B cell (primary cell): ENCODE data around the gene SMAD2. TPM values are rescaled to one million over a fixed set of nuclear protein-coding genes. Genes with fewer than 3 reads are reported as not detected.

Source experiments
- ATAC-seq: fragments of 200-7000 bp; cut with Tn5 transposase; one replicate; pipeline ENCODE4 v1.10.0; 2021; ENCODE audit warnings: low read depth, mild to moderate bottlenecking, moderate number of reproducible peaks, moderate library complexity
- CTCF ChIA-PET: fragments of 350-600 bp; sonication (Branson Sonifier 250); formaldehyde crosslinking; loops from one replicate; lab custom pipeline; 2021; ENCODE audit warnings: antibody characterized with exemption, inconsistent platforms; lab: Charles Lee
- POLR2A ChIA-PET: fragments of 350-600 bp; sonication (Branson Sonifier 250); formaldehyde crosslinking; loops from one replicate; lab custom pipeline; 2021; ENCODE audit warnings: antibody characterized with exemption; lab: Charles Lee
- DNase-seq: peaks from one replicate; pipeline ENCODE4 v3.0.0; 2013
- H2AFZ ChIP-seq: 2 replicates; pipeline ENCODE4 v1.6.1; 2012; ENCODE audit warnings: mild to moderate bottlenecking, low read depth, low read length; ENCODE audit not compliant: insufficient read depth, poor library complexity, severe bottlenecking
- H3K27ac ChIP-seq, 2 donors: 1 replicate in 1 of 2; 2 replicates in 1 of 2; pipeline ENCODE4 v1.5.1; 2012 to 2013; ENCODE audit warnings: low read length in 2 of 2, mild to moderate bottlenecking in 2 of 2, moderate library complexity in 1 of 2
- H3K27me3 ChIP-seq, 4 experiments: fragments of 200-600 bp in 1 of 4; sonication (generic) in 1 of 4; replicated peaks in 1 of 4; 1 replicate in 2 of 4; 2 replicates in 2 of 4; pipeline versions ENCODE4 v1.6.1 to v1.7.0; 2013 to 2016; ENCODE audit warnings: low read length in 3 of 4, mild to moderate bottlenecking in 2 of 4, mixed read lengths in 1 of 4, moderate library complexity in 1 of 4; ENCODE audit not compliant: insufficient read depth in 4 of 4, control insufficient read depth in 3 of 4; ENCODE audit errors: control extremely low read depth in 1 of 4
- H3K36me3 ChIP-seq, 2 experiments: replicated peaks in 1 of 2; 1 replicate in 1 of 2; 2 replicates in 1 of 2; pipeline versions ENCODE4 v1.6.1 to v1.7.1; 2013; ENCODE audit warnings: low read length in 1 of 2; ENCODE audit not compliant: insufficient read depth in 2 of 2, control insufficient read depth in 1 of 2; ENCODE audit errors: control extremely low read depth in 1 of 2, extremely low read depth in 1 of 2
- H3K4me1 ChIP-seq, 2 donors: fragments of 200-600 bp in 1 of 2; sonication (generic) in 1 of 2; 1 replicate in 1 of 2; 2 replicates in 1 of 2; pipeline versions ENCODE4 v1.5.1 to v1.6.1; 2013 to 2017; ENCODE audit warnings: low read length in 2 of 2; ENCODE audit not compliant: control insufficient read depth in 2 of 2, insufficient read depth in 2 of 2
- H3K4me2 ChIP-seq: replicated peaks from 2 replicates; pipeline ENCODE3; 2012; ENCODE audit warnings: mild to moderate bottlenecking, low read depth, low read length; ENCODE audit not compliant: poor library complexity, severe bottlenecking
- H3K4me3 ChIP-seq, 5 experiments: fragments of 200-600 bp in 1 of 5; sonication (generic) in 1 of 5; 1 replicate in 3 of 5; 2 replicates in 2 of 5; pipeline versions ENCODE4 v1.5.1 to v1.7.0; 2011 to 2016; ENCODE audit warnings: low read length in 4 of 5, mild to moderate bottlenecking in 4 of 5, low read depth in 2 of 5, control low read depth in 1 of 5, moderate library complexity in 1 of 5; ENCODE audit not compliant: insufficient read depth in 1 of 5; ENCODE audit errors: control extremely low read depth in 1 of 5, extremely low read depth in 1 of 5
- H3K79me2 ChIP-seq: fragments of 200-600 bp; sonication (generic); one replicate; pipeline ENCODE4 v1.6.0; 2016; ENCODE audit warnings: low read length; ENCODE audit not compliant: control insufficient read depth, insufficient read depth
- H3K9ac ChIP-seq: fragments of 200-600 bp; sonication (generic); 2 replicates; pipeline ENCODE4 v1.6.1; 2017; ENCODE audit warnings: mild to moderate bottlenecking, low read length, moderate library complexity
- H3K9me3 ChIP-seq, 3 donors: one replicate each; pipeline versions ENCODE4 v1.6.1 to v1.7.1; 2013; ENCODE audit warnings: low read length in 2 of 3; ENCODE audit not compliant: control insufficient read depth in 2 of 3, insufficient read depth in 1 of 3; ENCODE audit errors: control extremely low read depth in 1 of 3
- H4K20me1 ChIP-seq: 2 replicates; pipeline ENCODE4 v1.6.0; 2012; ENCODE audit warnings: mild to moderate bottlenecking, low read length; ENCODE audit not compliant: insufficient read depth, control insufficient read depth, poor library complexity, severe bottlenecking
- H3K27ac Mint-ChIP-seq: one replicate; pipeline ENCODE4 v1.8.0; 2021; ENCODE audit warnings: mixed read lengths
- H3K27me3 Mint-ChIP-seq: one replicate; pipeline ENCODE4 v1.8.0; 2021; ENCODE audit warnings: mixed read lengths
- H3K4me1 Mint-ChIP-seq: one replicate; pipeline ENCODE4 v1.8.0; 2021; ENCODE audit warnings: mixed read lengths
- H3K4me3 Mint-ChIP-seq: one replicate; pipeline ENCODE4 v1.8.0; 2021; ENCODE audit warnings: mixed read lengths
- H3K9me3 Mint-ChIP-seq: one replicate; pipeline ENCODE4 v1.8.0; 2022; ENCODE audit warnings: mixed read lengths; ENCODE audit not compliant: insufficient read depth
- EZH2 ChIP-seq: IDR thresholded peaks from 2 replicates; pipeline ENCODE4 v1.6.1; 2012; ENCODE audit warnings: borderline replicate concordance, low read depth, mild to moderate bottlenecking, moderate library complexity, low read length; ENCODE audit not compliant: insufficient read depth, poor library complexity, severe bottlenecking
- whole genome bisulfite sequencing: methylation state at CpG from one replicate; pipeline ENCODE4 v1.1.5; 2013; ENCODE audit warnings: missing lambda C conversion rate; ENCODE audit not compliant: insufficient coverage; 5-methylcytosine and 5-hydroxymethylcytosine counted together
- intact Hi-C: fragments of 100-400 bp; cut with micrococcal nuclease; formaldehyde crosslinking; loops from one replicate; pipeline ENCODE4 v1.10.0; 2022
- polyA plus RNA-seq: library from polyadenylated mRNA; depleted of rRNA; stranded (reverse); fragments of >200 nt; gene quantifications from 2 replicates; pipeline ENCODE4 v1.2.3, GENCODE V29; 2012
- total RNA-seq, 2 donors: library from RNA; stranded (reverse); fragments of 120-200 nt in 1 of 2; gene quantifications; 1 replicate in 1 of 2; 2 replicates in 1 of 2; pipeline versions ENCODE4 v1.2.3 to v1.2.4, GENCODE V29; 2013 to 2022
- TF ChIP-seq, protein P1 (sequence below): fragments of 200-600 bp; IDR thresholded peaks from one replicate; pipeline ENCODE4 v1.8.0; 2022; ENCODE audit warnings: antibody characterized with exemption, mild to moderate bottlenecking

The SMAD2 gene
- total and polyA plus RNA-seq, 2 donors (not counting 1 experiment from before 2014, with no cell fraction given) = 23.4 to 139 TPM

DNA sequence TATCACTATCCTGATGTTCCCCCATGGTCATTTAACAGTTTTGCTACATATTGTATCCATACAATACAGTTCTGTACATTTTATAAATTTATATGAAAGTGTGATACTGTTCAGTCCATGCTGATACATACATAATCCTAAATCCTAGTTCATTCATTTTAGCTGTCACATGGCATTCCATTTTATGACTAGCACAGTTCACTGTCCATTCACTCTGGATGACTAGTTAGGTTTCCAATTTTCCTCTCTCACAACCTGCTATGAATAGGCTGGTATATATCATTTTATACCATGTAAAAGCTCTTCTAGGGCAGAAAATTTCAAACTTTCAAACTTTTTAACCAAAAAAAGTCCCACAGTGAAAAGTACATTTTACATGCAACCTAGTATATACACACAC lies 15.2 kb downstream of the SMAD2 start:
- Histone ChIP-seq H3K79me2 (peaks cover 86% of the 10 kb centered on the region), H4K20me1 (peaks cover 94% of the 10 kb centered on the region), H3K4me1 (no peaks in the 10 kb centered on the region), H3K4me2 (no peak overlapping the region), H3K4me3 (no peak overlapping the region), H3K36me3 (peaks cover 3% of the 10 kb centered on the region in 2 experiments), H3K9ac (no peak overlapping the region), H3K27ac (no peak overlapping the region), H3K9me3 (no peaks in the 10 kb centered on the region), H3K27me3 (no peaks in the 10 kb centered on the region), H2AFZ (no peak overlapping the region)
- peaks cover 23% of the 10 kb centered on the region for H3K4me1 Mint-ChIP-seq
- H3K4me3 Mint-ChIP-seq = no peak overlapping the region
- H3K27me3 Mint-ChIP-seq = no peaks in the 10 kb centered on the region
- no peak for ATAC-seq
- intact Hi-C loops = loop anchor here (10.0 kb wide), 1 partner anchor 50 kb away; no protein-coding TSS in a partner anchor
- no peaks in the 10 kb centered on the region for H3K9me3 Mint-ChIP-seq
- DNase-seq = no peak
- ChIA-PET POLR2A (no interaction called here), CTCF (no interaction called here)
- H3K27ac Mint-ChIP-seq = no peak overlapping the region
- TF ChIP-seq, protein P1, sequence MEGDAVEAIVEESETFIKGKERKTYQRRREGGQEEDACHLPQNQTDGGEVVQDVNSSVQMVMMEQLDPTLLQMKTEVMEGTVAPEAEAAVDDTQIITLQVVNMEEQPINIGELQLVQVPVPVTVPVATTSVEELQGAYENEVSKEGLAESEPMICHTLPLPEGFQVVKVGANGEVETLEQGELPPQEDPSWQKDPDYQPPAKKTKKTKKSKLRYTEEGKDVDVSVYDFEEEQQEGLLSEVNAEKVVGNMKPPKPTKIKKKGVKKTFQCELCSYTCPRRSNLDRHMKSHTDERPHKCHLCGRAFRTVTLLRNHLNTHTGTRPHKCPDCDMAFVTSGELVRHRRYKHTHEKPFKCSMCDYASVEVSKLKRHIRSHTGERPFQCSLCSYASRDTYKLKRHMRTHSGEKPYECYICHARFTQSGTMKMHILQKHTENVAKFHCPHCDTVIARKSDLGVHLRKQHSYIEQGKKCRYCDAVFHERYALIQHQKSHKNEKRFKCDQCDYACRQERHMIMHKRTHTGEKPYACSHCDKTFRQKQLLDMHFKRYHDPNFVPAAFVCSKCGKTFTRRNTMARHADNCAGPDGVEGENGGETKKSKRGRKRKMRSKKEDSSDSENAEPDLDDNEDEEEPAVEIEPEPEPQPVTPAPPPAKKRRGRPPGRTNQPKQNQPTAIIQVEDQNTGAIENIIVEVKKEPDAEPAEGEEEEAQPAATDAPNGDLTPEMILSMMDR = no peak
- TF ChIP-seq EZH2 = no peak

DNA sequence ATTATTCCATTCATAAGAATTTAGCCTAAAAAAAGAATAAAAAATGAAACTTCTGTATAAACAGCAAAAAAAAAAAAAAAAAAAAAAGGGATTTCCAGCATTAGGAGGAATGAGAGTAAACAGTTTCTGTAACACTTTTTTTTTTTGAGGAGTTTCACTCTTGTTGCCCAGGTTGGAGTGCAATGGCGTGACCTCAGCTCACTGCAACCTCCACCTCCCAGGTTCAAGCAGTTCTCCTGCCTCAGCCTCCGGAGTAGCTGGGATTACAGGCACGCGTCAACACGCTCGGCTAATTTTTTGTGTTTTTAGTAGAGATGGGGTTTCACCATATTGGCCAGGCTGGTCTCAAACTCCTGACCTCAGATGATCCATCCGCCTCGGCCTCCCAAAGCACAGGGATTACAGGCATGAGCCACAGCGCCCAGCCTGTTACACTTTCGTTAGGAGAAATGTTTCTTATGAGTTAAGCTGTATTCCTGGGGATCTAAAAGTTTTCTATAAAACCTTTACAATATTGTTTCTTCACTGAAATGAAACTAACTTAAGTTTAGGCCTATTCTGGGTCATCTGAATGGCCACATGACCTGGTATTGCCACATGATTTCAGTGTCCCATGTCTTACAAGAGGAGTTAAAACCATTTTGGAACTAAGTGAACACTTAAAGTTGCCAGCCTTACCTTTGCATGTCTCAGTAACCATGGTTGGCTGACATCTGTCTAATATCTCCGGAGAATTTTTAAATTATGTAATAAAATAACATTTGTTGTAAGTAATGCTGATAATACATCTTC lies 17.5 kb downstream of the SMAD2 start:
- Histone ChIP-seq H3K4me3 (no peak overlapping the region), H3K9me3 (no peaks in the 10 kb centered on the region), H3K27me3 (no peaks in the 10 kb centered on the region), H3K27ac (no peak overlapping the region), H3K79me2 (peaks cover 86% of the 10 kb centered on the region), H3K36me3 (peaks cover 1 to 2% of the 10 kb centered on the region in 2 experiments), H3K9ac (no peak overlapping the region), H4K20me1 (peaks cover 87% of the 10 kb centered on the region), H2AFZ (no peak overlapping the region), H3K4me1 (no peaks in the 10 kb centered on the region), H3K4me2 (no peak overlapping the region)
- Mint-ChIP-seq H3K4me3 (no peak overlapping the region), H3K27me3 (no peaks in the 10 kb centered on the region), H3K9me3 (no peaks in the 10 kb centered on the region), H3K27ac (no peak overlapping the region), H3K4me1 (peaks cover 17% of the 10 kb centered on the region)
- intact Hi-C loops = loop anchor here (10.0 kb wide), 1 partner anchor 48 kb away; no protein-coding TSS in a partner anchor
- TF ChIP-seq, protein P1 = no peak
- TF ChIP-seq EZH2 = no peak
- WGBS = 100% methylated on average over 5 of the region's 11 CpGs
- POLR2A ChIA-PET = no interaction called here
- CTCF ChIA-PET = no interaction called here
- ATAC-seq (no peak), DNase-seq (no peak)
